Placental pericyte (primary cell): Measurements from ENCODE around the gene NEU2. TPM values are rescaled to one million over a fixed set of nuclear protein-coding genes. Genes with fewer than 3 reads are reported as not detected.

Experiments used
- total RNA-seq: library from RNA; depleted of rRNA; stranded (reverse); fragments of >200 nt; gene quantifications from 2 replicates; pipeline ENCODE4 v1.2.3, GENCODE V29; 2012

NEU2 gene
- total RNA-seq, result not detected in 2 replicates

DNA sequence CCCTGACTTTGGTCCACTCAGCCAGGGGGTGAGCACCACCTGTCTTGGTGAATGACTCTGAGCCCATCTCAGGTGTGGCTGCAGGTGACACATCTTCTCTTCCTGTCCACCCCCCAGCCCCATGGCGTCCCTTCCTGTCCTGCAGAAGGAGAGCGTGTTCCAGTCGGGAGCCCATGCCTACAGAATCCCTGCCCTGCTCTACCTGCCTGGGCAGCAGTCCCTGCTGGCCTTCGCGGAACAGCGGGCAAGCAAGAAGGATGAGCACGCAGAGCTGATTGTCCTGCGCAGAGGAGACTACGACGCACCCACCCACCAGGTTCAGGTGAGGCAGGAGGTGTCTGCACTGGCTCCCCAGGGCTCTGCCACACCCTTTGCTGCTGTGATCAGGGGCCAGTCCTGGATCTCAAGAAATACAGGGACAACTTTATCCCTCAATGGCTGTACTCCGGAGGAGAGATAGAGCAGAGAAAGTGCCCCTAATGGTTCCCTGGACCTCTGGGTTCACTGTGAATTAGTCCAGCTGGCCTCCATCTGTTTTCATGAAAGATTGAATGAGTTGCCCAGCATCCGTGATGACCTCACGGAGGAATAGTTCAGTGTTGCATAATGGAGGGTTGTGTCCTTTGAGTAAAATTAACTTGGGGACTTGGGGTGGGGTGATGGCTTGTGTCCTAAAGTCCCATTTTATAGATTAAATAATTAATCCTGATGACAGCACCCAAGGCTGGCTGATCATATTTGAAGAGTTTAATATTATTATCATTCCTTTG lies at the start of gene NEU2:
Gene NEU2 (plus strand): TSS at position 122 of the 770 bp plus-strand sequence. CDS start 0 bp downstream, at position 122.

DNA sequence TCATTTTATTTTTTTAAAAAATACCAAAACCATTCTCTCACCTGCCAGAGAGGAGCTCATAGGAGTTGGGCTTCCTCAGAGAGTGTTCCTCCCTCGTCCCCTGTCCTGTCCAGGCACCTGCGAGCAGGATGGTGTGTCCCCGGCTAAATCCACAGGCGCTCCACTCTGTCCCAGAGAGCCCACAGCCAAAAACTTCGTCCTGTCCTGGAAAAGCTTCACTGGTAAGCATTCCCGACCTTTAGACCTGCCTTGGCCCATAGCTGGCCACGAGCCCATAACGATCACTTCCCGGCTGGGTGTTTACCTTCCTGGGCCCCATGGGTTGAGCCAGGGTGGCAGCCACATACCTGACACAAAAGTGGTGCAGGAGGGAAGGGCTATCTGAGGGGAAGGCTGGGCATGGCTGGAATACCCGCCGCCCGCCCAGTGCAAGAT lies 19.4 kb upstream of the NEU2 start, which contains the start of gene NGEF:
Gene NGEF (minus strand): TSS at position 230 of the 435 bp plus-strand sequence. CDS start 38,366 bp downstream, outside the sequence.

DNA sequence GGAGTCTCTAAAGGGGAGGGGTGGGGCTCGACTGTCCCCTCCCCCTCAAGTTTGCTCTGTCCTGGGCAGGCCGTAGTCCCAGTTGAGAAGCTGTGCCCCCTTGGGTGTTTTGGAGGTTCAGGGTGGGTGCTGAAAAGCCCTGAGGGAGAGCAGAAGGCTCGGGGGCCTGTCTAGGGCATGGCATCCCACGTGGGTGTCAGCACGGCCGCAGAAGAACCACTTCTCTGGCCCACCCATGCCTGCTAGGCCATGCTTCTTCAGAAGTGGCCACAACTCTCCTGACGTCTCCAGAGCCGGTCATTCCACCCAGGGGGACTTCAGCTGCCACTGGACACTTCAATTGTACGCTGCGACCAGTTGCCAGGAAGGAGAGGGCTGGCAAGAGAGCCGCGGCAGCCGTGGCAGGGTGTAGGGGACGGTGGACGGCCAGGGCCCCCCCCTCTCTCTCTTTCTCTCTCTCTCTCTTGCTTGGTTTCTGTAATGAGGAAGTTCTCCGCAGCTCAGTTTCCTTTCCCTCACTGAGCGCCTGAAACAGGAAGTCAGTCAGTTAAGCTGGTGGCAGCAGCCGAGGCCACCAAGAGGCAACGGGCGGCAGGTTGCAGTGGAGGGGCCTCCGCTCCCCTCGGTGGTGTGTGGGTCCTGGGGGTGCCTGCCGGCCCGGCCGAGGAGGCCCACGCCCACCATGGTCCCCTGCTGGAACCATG lies 27.5 kb downstream of the NEU2 start, which contains the start of gene INPP5D:
Gene INPP5D (plus strand): TSS at position 546 of the 704 bp plus-strand sequence. CDS start 137 bp downstream, at position 683.

Other genes with a start within 250 kb of the NEU2 start
- gene SNORC, start 162.4 kb upstream of the NEU2 start, total RNA-seq, result 2.0 and 2.2 TPM in 2 replicates
- under 0.01 and 0.57 TPM in 2 replicates for gene NGEF, start 19.4 kb upstream of the NEU2 start, total RNA-seq
- 0.14 and 1.3 TPM in 2 replicates for gene INPP5D, start 27.7 kb downstream of the NEU2 start, total RNA-seq
- 30.2 and 38.7 TPM in 2 replicates for gene ATG16L1, start 219.0 kb downstream of the NEU2 start, total RNA-seq